Measurements from ENCODE around the gene MACROD2. TPM values are rescaled to one million over a fixed set of nuclear protein-coding genes. Genes with fewer than 3 reads are reported as not detected.
"Not testable (repeated sequence)": the region's sequence is repeated elsewhere in the genome, so short reads cannot be mapped to it uniquely, and the experiment has no call there.

The MACROD2 gene
- total RNA-seq, 3 donors from 2014 or later, result 3.2 to 7.6 (median 6.4) TPM

- ATAC-seq (no peak), DNase-seq (no peak)
- no peak for TF ChIP-seq CTCF (IDR thresholded peaks at IDR 0.05)
- Histone ChIP-seq H3K4me1 (ENCODE audit: low read depth) (no peaks in the 10 kb centered on the region), H3K9me3 (no peaks in the 10 kb centered on the region), H3K4me3 (no peak overlapping the region), H3K36me3 (ENCODE audit: low read depth) (no peaks in the 10 kb centered on the region)
- intact Hi-C loops (cut with DNase I, micrococcal nuclease), result no loop called here
These were observed 976.9 kb downstream of the MACROD2 start for GRCh38 chr20:14972256-14972655.

- intact Hi-C loops (cut with DNase I, micrococcal nuclease), result no loop called here
- ATAC-seq (no peak), DNase-seq (no peak)
- H3K9me3 ChIP-seq, result no peaks in the 10 kb centered on the region
- no peaks in the 10 kb centered on the region for H3K36me3 ChIP-seq (ENCODE audit: low read depth)
- H3K4me3 ChIP-seq, result no peak overlapping the region
- no peaks in the 10 kb centered on the region for H3K4me1 ChIP-seq (ENCODE audit: low read depth)
- TF ChIP-seq CTCF (IDR thresholded peaks at IDR 0.05), result no peak
These were observed 977.4 kb downstream of the MACROD2 start for GRCh38 chr20:14972690-14973089.

- Histone ChIP-seq H3K4me3 (no peak overlapping the region), H3K36me3 (ENCODE audit: low read depth) (no peaks in the 10 kb centered on the region), H3K4me1 (ENCODE audit: low read depth) (peaks cover 7% of the 10 kb centered on the region), H3K9me3 (peaks cover 13% of the 10 kb centered on the region)
- no peak for TF ChIP-seq CTCF (IDR thresholded peaks at IDR 0.05)
- DNase-seq, result no peak
- ATAC-seq, result peak; percentile 65
- intact Hi-C loops (cut with DNase I, micrococcal nuclease), result no loop called here
These were observed 984.2 kb downstream of the MACROD2 start for GRCh38 chr20:14979453-14979986.

GRCh38 chr20:14981486-14981885, 986.2 kb downstream of the MACROD2 start:
- Histone ChIP-seq H3K9me3 (peaks cover 13% of the 10 kb centered on the region), H3K4me1 (ENCODE audit: low read depth) (peaks cover 11% of the 10 kb centered on the region)
- intact Hi-C loops (cut with DNase I, micrococcal nuclease); H3K4me3 ChIP-seq; H3K36me3 ChIP-seq (ENCODE audit: low read depth); DNase-seq; ATAC-seq: not testable (repeated sequence)

GRCh38 chr20:14982324-14982723, 987.0 kb downstream of the MACROD2 start:
- intact Hi-C loops (cut with DNase I, micrococcal nuclease); DNase-seq; H3K4me3 ChIP-seq; ATAC-seq; H3K36me3 ChIP-seq (ENCODE audit: low read depth): not testable (repeated sequence)
- H3K4me1 ChIP-seq (ENCODE audit: low read depth), result peaks cover 18% of the 10 kb centered on the region
- peaks cover 13% of the 10 kb centered on the region for H3K9me3 ChIP-seq

GRCh38 chr20:14984305-14984704, 989.0 kb downstream of the MACROD2 start:
- DNase-seq (no peak), ATAC-seq (no peak)
- TF ChIP-seq CTCF (IDR thresholded peaks at IDR 0.05), result no peak
- no peaks in the 10 kb centered on the region for H3K36me3 ChIP-seq (ENCODE audit: low read depth)
- H3K4me1 ChIP-seq (ENCODE audit: low read depth), result peaks cover 12% of the 10 kb centered on the region
- no peak overlapping the region for H3K4me3 ChIP-seq
- H3K9me3 ChIP-seq, result peaks cover 13% of the 10 kb centered on the region
- intact Hi-C loops (cut with DNase I, micrococcal nuclease), result no loop called here
